ACC112 (cell line): Measurements from ENCODE around the gene RIMS1.

Experiments used
- H2AFZ ChIP-seq: fragments of 200-600 bp; sonication (generic); one replicate; pipeline ENCODE4 v1.6.0; 2017; ENCODE audit warnings: antibody characterized with exemption, low read length; ENCODE audit not compliant: unreplicated experiment
- H3K27ac ChIP-seq: fragments of 200-600 bp; sonication (generic); 2 replicates; pipeline ENCODE4 v1.5.1; 2014; ENCODE audit warnings: low read depth, mild to moderate bottlenecking, antibody characterized with exemption, low read length, moderate library complexity
- H3K27me3 ChIP-seq: fragments of 200-600 bp; sonication (generic); 2 replicates; pipeline ENCODE4 v1.6.1; 2014; ENCODE audit warnings: mild to moderate bottlenecking, antibody characterized with exemption, low read length, moderate library complexity, mixed read lengths; ENCODE audit not compliant: insufficient read depth
- H3K36me3 ChIP-seq: fragments of 200-600 bp; sonication (generic); 2 replicates; pipeline ENCODE4 v1.6.1; 2016; ENCODE audit warnings: mild to moderate bottlenecking, antibody characterized with exemption, low read length, moderate library complexity, mixed read lengths; ENCODE audit not compliant: insufficient read depth
- H3K4me1 ChIP-seq: fragments of 200-600 bp; sonication (generic); one replicate; pipeline ENCODE4 v1.6.1; 2016; ENCODE audit warnings: low read length, mixed read lengths; ENCODE audit not compliant: insufficient read depth, unreplicated experiment, control insufficient read depth
- H3K4me3 ChIP-seq: fragments of 200-600 bp; sonication (generic); 2 replicates; pipeline ENCODE4 v1.5.1; 2014; ENCODE audit warnings: mild to moderate bottlenecking, low read depth, low read length
- H3K79me2 ChIP-seq: fragments of 200-600 bp; sonication (generic); one replicate; pipeline ENCODE4 v1.6.0; 2016; ENCODE audit warnings: low read length; ENCODE audit not compliant: control insufficient read depth, unreplicated experiment, insufficient read depth

The RIMS1 gene

GRCh38 chr6:72218125-72218524 lies 331.8 kb downstream of the RIMS1 start:
- H3K79me2 ChIP-seq = no peaks in the 10 kb centered on the region
- no peak overlapping the region for H3K27ac ChIP-seq
- no peaks in the 10 kb centered on the region for H3K4me1 ChIP-seq

DNA sequence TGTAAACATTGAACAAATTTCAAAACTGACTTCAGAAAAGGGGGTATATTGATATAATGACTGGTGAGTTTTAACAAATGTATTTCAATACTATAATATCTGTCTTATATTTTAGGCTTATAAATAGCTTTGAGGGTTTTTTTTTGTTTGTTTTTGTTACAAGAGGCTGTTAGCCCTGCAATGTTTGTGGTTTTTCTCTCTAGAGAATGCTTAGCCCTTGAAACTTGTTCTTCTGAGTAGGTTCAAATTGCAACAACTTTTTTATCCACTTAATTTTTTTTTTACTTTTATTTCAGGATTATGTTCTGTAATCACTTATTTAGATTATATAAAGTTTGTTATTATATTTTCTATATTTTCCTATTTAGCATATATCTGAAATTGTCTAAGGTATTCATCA lies 333.2 kb downstream of the RIMS1 start:
- H3K27me3 ChIP-seq = no peaks in the 10 kb centered on the region
- H3K36me3 ChIP-seq = no peaks in the 10 kb centered on the region
- H3K79me2 ChIP-seq = no peaks in the 10 kb centered on the region
- H2AFZ ChIP-seq = no peak overlapping the region
- H3K4me3 ChIP-seq = no peak overlapping the region
- H3K27ac ChIP-seq = no peak overlapping the region
- no peaks in the 10 kb centered on the region for H3K4me1 ChIP-seq

More at GRCh38 chr6:72218125-72218524, 331.8 kb downstream of the RIMS1 start:
- H3K27me3 ChIP-seq = no peaks in the 10 kb centered on the region
- H2AFZ ChIP-seq = no peak overlapping the region
- H3K36me3 ChIP-seq = no peaks in the 10 kb centered on the region
- no peak overlapping the region for H3K4me3 ChIP-seq

DNA sequence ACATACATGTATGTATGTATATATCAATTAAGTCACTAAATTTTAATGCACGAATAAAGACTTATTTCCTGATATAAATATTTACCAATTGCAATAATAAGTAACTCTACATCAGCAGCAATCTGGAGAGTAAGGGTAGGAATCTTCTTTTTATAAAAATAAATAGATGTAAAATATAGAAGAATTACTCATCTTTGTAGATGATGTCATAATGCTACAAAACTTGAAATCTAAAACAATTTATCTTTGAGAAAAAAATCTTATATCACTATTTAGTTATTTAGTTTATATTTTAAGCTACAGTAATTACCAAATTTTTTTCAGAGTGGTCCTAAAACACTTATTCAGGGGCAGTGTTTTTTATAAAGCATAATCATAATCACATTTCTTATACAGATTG lies 351.7 kb downstream of the RIMS1 start:
- Histone ChIP-seq H3K4me3 (no peak overlapping the region), H3K27me3 (no peaks in the 10 kb centered on the region), H3K36me3 (no peaks in the 10 kb centered on the region), H2AFZ (no peak overlapping the region), H3K79me2 (no peaks in the 10 kb centered on the region), H3K27ac (no peak overlapping the region), H3K4me1 (peaks cover 19% of the 10 kb centered on the region)

- Histone ChIP-seq H3K4me1 (peaks cover 19% of the 10 kb centered on the region), H3K4me3 (no peak overlapping the region), H3K36me3 (no peaks in the 10 kb centered on the region), H3K79me2 (no peaks in the 10 kb centered on the region), H2AFZ (no peak overlapping the region), H3K27ac (peak overlapping the region; percentile 30), H3K27me3 (no peaks in the 10 kb centered on the region)
Measured at GRCh38 chr6:72238900-72239299, 352.6 kb downstream of the RIMS1 start.

DNA sequence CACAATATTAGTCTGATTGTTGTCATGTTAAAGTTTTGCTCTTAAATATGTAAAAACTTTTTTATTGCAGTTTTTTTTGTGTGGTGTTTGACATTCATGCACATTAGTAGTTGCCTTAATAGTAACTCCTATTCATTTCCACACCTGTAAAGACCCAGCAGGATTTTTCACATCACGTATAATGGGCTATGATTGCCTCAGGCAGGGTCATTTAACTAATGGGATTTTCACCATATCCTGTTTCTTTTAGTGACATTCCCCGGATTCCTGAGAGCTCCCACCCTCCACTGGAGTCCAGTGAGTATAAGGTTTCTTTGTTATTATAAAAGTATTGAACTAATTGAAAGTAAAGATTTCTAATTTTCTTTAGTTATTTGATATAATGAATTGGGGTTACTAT lies 359.2 kb downstream of the RIMS1 start:
- H3K4me3 ChIP-seq = no peak overlapping the region
- H3K36me3 ChIP-seq = no peaks in the 10 kb centered on the region
- no peaks in the 10 kb centered on the region for H3K79me2 ChIP-seq
- no peak overlapping the region for H3K27ac ChIP-seq
- H3K27me3 ChIP-seq = no peaks in the 10 kb centered on the region
- no peak overlapping the region for H2AFZ ChIP-seq
- H3K4me1 ChIP-seq = no peaks in the 10 kb centered on the region

DNA sequence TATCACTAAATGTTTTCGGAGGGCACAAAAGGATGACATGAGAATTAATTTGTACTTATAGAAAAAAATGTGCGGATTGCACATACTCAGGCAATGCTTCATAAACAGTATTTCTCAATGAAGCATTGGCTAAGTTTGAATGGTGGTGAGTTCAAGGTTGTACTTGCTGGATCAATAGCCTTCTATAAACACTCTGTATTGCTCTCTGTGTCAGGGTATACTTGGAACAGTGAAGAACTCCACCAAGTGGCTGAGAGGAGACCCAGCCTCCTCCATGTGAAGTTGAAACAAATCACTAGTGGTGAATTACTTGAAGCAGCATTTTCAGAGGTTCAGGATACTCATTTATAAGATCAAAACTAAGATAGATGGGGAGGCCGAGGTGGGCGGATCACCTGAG lies 360.6 kb downstream of the RIMS1 start:
- H3K36me3 ChIP-seq = no peaks in the 10 kb centered on the region
- H2AFZ ChIP-seq = no peak overlapping the region
- H3K27me3 ChIP-seq = no peaks in the 10 kb centered on the region
- H3K4me3 ChIP-seq = no peak overlapping the region
- H3K4me1 ChIP-seq = no peaks in the 10 kb centered on the region
- H3K79me2 ChIP-seq = no peaks in the 10 kb centered on the region
- H3K27ac ChIP-seq = no peak overlapping the region

DNA sequence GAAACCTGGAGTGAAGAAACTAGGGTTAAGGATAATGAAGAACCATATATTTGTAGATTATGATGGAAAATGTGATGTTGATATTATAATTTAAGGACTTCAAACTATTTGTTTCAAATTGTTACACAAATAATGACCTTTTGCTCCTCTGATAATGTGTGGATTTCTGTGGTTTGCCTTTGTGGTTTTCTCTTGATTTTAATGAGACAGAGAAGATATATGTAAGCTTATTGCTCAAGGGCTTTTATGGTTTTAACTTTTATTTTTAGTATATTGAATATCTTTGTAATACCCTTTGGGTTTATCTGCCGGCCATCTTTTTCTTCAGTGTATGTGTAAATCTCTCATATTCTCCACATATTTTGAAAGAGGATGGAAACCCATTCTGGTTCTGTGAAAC lies 362.3 kb downstream of the RIMS1 start:
- H2AFZ ChIP-seq = no peak overlapping the region
- no peak overlapping the region for H3K4me3 ChIP-seq
- H3K27me3 ChIP-seq = no peaks in the 10 kb centered on the region
- no peak overlapping the region for H3K27ac ChIP-seq
- H3K79me2 ChIP-seq = no peaks in the 10 kb centered on the region
- H3K4me1 ChIP-seq = no peaks in the 10 kb centered on the region
- no peaks in the 10 kb centered on the region for H3K36me3 ChIP-seq

- H3K4me1 ChIP-seq = no peaks in the 10 kb centered on the region
- H3K27me3 ChIP-seq = no peaks in the 10 kb centered on the region
- no peaks in the 10 kb centered on the region for H3K36me3 ChIP-seq
- no peak overlapping the region for H3K27ac ChIP-seq
- no peaks in the 10 kb centered on the region for H3K79me2 ChIP-seq
- no peak overlapping the region for H3K4me3 ChIP-seq
- H2AFZ ChIP-seq = no peak overlapping the region
Measured at GRCh38 chr6:72250664-72251063, 364.3 kb downstream of the RIMS1 start.

DNA sequence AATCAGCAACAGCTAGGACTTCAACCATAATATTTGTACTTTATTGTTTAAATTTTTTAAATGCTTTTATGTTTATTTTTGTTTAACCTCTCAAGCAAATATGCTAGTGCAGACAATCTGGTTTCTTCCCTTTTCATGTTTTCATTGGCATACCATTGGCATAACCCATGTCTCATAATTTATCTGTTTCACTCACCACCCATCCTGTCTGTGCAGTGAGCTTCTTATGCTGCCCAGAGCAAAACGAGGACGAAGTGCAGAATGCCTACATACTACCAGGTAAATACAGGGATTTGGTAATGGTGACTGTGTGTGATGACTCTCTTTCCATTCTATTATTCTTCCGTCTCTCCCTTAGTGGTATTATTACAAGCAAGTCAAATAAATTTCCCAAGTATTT lies 374.1 kb downstream of the RIMS1 start:
- Histone ChIP-seq H3K36me3 (no peaks in the 10 kb centered on the region), H2AFZ (peak overlapping the region; percentile 91), H3K4me1 (peaks cover 16% of the 10 kb centered on the region), H3K79me2 (no peaks in the 10 kb centered on the region), H3K27ac (peak overlapping the region; percentile 72), H3K4me3 (peak overlapping the region; percentile 74), H3K27me3 (no peaks in the 10 kb centered on the region)

DNA sequence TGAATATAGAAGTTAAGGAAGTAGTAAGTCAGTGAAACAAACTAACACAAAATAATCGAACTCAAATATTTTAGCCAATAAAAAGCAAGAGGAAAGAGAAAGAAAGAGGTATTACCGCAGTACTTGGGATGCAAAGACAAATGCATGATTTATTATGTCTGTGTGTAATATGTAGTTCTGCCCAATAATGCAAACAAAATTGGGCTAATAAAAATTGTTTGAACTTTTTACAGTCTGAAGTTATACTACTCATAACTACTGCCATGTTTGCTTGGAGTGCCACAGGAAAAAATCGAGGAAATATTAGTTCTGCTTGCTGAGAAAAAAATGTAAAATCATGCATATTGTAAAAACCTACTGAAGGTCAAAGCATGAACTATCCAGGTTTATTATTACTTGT lies 375.2 kb downstream of the RIMS1 start:
- peak overlapping the region; percentile 72; the same call in 1 of the 2 replicates for H3K27ac ChIP-seq
- H3K4me1 ChIP-seq = peaks cover 16% of the 10 kb centered on the region
- peak overlapping the region; percentile 74; the same call in 1 of the 2 replicates for H3K4me3 ChIP-seq
- H2AFZ ChIP-seq = no peak overlapping the region
- H3K27me3 ChIP-seq = no peaks in the 10 kb centered on the region
- no peaks in the 10 kb centered on the region for H3K79me2 ChIP-seq
- no peaks in the 10 kb centered on the region for H3K36me3 ChIP-seq

DNA sequence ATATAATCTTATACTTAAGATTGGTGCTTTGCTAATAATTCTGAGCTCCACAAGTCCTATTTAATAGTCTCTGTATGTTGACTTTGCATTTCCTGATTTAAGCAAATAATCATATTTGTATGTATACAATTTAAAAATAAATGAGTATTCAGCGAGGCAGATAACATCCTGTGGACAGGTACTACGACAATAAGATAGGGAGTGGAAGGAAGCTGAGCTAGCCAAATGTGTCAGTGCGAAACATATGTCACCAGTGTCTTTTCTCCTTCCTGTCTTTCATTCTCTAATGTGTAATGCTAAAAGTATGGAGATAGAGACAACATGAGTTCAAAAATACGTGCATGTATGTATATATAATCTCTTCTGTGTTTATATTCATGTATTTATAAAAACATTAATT lies 375.9 kb downstream of the RIMS1 start:
- Histone ChIP-seq H3K79me2 (no peaks in the 10 kb centered on the region), H3K36me3 (no peaks in the 10 kb centered on the region), H2AFZ (no peak overlapping the region), H3K4me1 (peaks cover 16% of the 10 kb centered on the region), H3K4me3 (no peak overlapping the region), H3K27ac (no peak overlapping the region), H3K27me3 (no peaks in the 10 kb centered on the region)
